ENCODE data around the gene AOX1. TPM values are rescaled to one million over a fixed set of nuclear protein-coding genes. Genes with fewer than 3 reads are reported as not detected.
A peak's percentile ranks its signal among the peaks of the same experiment; 100 is the strongest.

Gene AOX1
- total and polyA plus RNA-seq, 4 donors = 9.9 to 1,131 (median 486) TPM

DNA sequence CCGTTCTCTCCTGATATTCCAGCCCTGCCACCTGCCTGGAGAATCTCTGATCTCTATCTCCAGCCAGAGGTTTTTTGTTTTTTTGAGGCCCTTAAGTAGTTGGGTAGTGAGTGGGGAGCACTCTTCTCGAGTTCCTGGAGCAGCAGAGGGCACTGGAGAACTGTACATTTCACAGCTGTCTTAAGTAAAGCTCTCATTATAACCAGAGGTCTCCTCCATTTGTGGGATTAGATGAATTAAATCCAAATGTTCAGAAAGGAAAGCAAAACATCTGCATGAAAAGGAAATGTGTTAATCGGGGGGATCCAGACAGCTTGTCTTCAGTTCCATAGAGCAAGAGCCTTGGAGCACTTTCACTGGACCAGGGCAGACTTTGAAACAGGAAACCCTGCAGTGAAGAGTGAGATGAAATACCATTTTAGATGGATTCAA, 32.8 kb downstream of the AOX1 start:
- no peaks in the 10 kb centered on the region for H3K27me3 ChIP-seq (ENCODE audit: control insufficient read depth in 4 of 4, insufficient read depth in 4 of 4, low read length in 3 of 4)
- peak overlapping the region; percentile 2 to 43 for H3K27ac ChIP-seq (ENCODE audit: low read depth in 1 of 2, low read length in 2 of 2)
- DNase-seq (ENCODE audit: low spot score) = no peak
- H3K9me3 ChIP-seq (ENCODE audit: control insufficient read depth in 4 of 4, low read length in 3 of 4) = no peaks in the 10 kb centered on the region
- TF ChIP-seq RAD21 (IDR thresholded peaks at IDR 0.05) (peak in 1 of 2 donors; percentile 27), JUND (IDR thresholded peaks at IDR 0.05) (no peak), FOXA2 (IDR thresholded peaks at IDR 0.05) (no peak), HNF4G (IDR thresholded peaks at IDR 0.05) (no peak)
- TF ChIP-seq, protein P1, sequence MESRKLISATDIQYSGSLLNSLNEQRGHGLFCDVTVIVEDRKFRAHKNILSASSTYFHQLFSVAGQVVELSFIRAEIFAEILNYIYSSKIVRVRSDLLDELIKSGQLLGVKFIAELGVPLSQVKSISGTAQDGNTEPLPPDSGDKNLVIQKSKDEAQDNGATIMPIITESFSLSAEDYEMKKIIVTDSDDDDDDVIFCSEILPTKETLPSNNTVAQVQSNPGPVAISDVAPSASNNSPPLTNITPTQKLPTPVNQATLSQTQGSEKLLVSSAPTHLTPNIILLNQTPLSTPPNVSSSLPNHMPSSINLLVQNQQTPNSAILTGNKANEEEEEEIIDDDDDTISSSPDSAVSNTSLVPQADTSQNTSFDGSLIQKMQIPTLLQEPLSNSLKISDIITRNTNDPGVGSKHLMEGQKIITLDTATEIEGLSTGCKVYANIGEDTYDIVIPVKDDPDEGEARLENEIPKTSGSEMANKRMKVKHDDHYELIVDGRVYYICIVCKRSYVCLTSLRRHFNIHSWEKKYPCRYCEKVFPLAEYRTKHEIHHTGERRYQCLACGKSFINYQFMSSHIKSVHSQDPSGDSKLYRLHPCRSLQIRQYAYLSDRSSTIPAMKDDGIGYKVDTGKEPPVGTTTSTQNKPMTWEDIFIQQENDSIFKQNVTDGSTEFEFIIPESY (IDR thresholded peaks at IDR 0.05) = no peak
- TF ChIP-seq, protein P2, sequence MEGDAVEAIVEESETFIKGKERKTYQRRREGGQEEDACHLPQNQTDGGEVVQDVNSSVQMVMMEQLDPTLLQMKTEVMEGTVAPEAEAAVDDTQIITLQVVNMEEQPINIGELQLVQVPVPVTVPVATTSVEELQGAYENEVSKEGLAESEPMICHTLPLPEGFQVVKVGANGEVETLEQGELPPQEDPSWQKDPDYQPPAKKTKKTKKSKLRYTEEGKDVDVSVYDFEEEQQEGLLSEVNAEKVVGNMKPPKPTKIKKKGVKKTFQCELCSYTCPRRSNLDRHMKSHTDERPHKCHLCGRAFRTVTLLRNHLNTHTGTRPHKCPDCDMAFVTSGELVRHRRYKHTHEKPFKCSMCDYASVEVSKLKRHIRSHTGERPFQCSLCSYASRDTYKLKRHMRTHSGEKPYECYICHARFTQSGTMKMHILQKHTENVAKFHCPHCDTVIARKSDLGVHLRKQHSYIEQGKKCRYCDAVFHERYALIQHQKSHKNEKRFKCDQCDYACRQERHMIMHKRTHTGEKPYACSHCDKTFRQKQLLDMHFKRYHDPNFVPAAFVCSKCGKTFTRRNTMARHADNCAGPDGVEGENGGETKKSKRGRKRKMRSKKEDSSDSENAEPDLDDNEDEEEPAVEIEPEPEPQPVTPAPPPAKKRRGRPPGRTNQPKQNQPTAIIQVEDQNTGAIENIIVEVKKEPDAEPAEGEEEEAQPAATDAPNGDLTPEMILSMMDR (IDR thresholded peaks at IDR 0.05; ENCODE audit: low read depth, low read length, missing input control) = no peak
- H3K4me3 ChIP-seq (ENCODE audit: low read depth in 1 of 3, low read length in 3 of 3) = no peak overlapping the region
- WGBS = 69% methylated on average over 3 of the region's 3 CpGs
- peaks cover 8 to 51% (median 36%) of the 10 kb centered on the region in 4 donors for H3K36me3 ChIP-seq (ENCODE audit: control insufficient read depth in 4 of 4, insufficient read depth in 3 of 4, low read depth in 1 of 4, low read length in 3 of 4)
- H3K9ac ChIP-seq (ENCODE audit: low read depth in 1 of 2, low read length in 2 of 2) = no peak overlapping the region
- peaks cover 12 to 71% (median 35%) of the 10 kb centered on the region in 4 donors for H3K4me1 ChIP-seq (ENCODE audit: control insufficient read depth in 4 of 4, insufficient read depth in 4 of 4, low read length in 3 of 4)

DNA sequence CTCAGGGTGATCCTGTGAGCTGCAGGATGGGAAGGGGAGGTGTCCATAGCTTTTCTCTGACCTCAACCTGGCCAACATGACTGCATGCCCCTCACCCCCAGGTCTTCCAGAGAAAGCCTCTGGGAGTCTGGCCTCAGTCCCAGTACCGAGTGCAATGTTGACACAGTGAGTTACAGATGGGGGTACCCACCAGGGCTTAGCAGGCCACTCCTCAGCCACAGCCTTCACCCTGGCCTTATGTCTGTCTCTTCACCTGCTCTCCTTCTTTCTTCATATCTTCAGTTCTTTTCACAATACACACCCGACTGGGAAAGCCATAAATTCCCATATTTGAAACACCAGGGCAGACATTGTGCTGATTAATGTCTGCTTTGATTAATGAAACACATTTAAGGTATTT, 33.5 kb downstream of the AOX1 start:
- Histone ChIP-seq H3K36me3 (ENCODE audit: control insufficient read depth in 4 of 4, insufficient read depth in 3 of 4, low read depth in 1 of 4, low read length in 3 of 4) (peaks cover 8 to 52% (median 40%) of the 10 kb centered on the region in 4 donors), H3K4me3 (ENCODE audit: low read depth in 1 of 3, low read length in 3 of 3) (no peak overlapping the region), H3K9ac (ENCODE audit: low read depth in 1 of 2, low read length in 2 of 2) (no peak overlapping the region), H3K27me3 (ENCODE audit: control insufficient read depth in 4 of 4, insufficient read depth in 4 of 4, low read length in 3 of 4) (no peaks in the 10 kb centered on the region), H3K27ac (ENCODE audit: low read depth in 1 of 2, low read length in 2 of 2) (peak overlapping the region; percentile 2 to 43), H3K9me3 (ENCODE audit: control insufficient read depth in 4 of 4, low read length in 3 of 4) (no peaks in the 10 kb centered on the region), H3K4me1 (ENCODE audit: control insufficient read depth in 4 of 4, insufficient read depth in 4 of 4, low read length in 3 of 4) (peaks cover 12 to 71% (median 34%) of the 10 kb centered on the region in 4 donors)
- 35% methylated on average over 2 of the region's 2 CpGs for WGBS
- no peak for DNase-seq (ENCODE audit: low spot score)
- TF ChIP-seq RXRA (IDR thresholded peaks at IDR 0.05) (peak in 1 of 2 donors; percentile 26), FOXA1 (IDR thresholded peaks at IDR 0.05) (peak; percentile 64), SP1 (IDR thresholded peaks at IDR 0.05) (no peak), HNF4A (conservative IDR thresholded peaks at IDR 0.05) (peak in 1 of 2 donors; percentile 8), HNF4G (IDR thresholded peaks at IDR 0.05) (no peak), FOXA2 (IDR thresholded peaks at IDR 0.05) (peak; percentile 83), EGR1 (IDR thresholded peaks at IDR 0.05; ENCODE audit: low read depth in 2 of 2) (no peak)
- TF ChIP-seq, protein P3, sequence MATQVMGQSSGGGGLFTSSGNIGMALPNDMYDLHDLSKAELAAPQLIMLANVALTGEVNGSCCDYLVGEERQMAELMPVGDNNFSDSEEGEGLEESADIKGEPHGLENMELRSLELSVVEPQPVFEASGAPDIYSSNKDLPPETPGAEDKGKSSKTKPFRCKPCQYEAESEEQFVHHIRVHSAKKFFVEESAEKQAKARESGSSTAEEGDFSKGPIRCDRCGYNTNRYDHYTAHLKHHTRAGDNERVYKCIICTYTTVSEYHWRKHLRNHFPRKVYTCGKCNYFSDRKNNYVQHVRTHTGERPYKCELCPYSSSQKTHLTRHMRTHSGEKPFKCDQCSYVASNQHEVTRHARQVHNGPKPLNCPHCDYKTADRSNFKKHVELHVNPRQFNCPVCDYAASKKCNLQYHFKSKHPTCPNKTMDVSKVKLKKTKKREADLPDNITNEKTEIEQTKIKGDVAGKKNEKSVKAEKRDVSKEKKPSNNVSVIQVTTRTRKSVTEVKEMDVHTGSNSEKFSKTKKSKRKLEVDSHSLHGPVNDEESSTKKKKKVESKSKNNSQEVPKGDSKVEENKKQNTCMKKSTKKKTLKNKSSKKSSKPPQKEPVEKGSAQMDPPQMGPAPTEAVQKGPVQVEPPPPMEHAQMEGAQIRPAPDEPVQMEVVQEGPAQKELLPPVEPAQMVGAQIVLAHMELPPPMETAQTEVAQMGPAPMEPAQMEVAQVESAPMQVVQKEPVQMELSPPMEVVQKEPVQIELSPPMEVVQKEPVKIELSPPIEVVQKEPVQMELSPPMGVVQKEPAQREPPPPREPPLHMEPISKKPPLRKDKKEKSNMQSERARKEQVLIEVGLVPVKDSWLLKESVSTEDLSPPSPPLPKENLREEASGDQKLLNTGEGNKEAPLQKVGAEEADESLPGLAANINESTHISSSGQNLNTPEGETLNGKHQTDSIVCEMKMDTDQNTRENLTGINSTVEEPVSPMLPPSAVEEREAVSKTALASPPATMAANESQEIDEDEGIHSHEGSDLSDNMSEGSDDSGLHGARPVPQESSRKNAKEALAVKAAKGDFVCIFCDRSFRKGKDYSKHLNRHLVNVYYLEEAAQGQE (IDR thresholded peaks at IDR 0.05) = no peak

Measured in liver (tissue), 9 donors.